H1 (cell line): ENCODE data around the gene OCSTAMP. TPM values are rescaled to one million over a fixed set of nuclear protein-coding genes. Genes with fewer than 3 reads are reported as not detected.

Experiments
- CHD2 ChIP-seq: IDR thresholded peaks from 2 replicates; pipeline ENCODE4 v1.6.1; 2012; ENCODE audit warnings: low read length, improper control_type of control experiment
- CTCF ChIP-seq, 3 experiments: IDR thresholded peaks; 1 replicate in 2 of 3; 2 replicates in 1 of 3; pipeline versions ENCODE4 v1.5.1 to v1.6.1; 2011; ENCODE audit warnings: low read length in 3 of 3, mild to moderate bottlenecking in 3 of 3, inconsistent platforms in 2 of 3, low read depth in 1 of 3, moderate library complexity in 1 of 3; ENCODE audit not compliant: insufficient read depth in 1 of 3; ENCODE audit errors: control extremely low read depth in 1 of 3
- SIX5 ChIP-seq: IDR thresholded peaks from 2 replicates; pipeline ENCODE4 v1.6.1; 2011; ENCODE audit warnings: mild to moderate bottlenecking, low read depth, low read length
- polyA plus RNA-seq, 7 experiments: library from polyadenylated mRNA; depleted of rRNA in 3 of 7; stranded (reverse) in 5 of 7; unstranded in 2 of 7; fragments of >200 nt in 5 of 7; fragments of 200-250 nt in 2 of 7; gene quantifications; 1 replicate in 5 of 7; 2 replicates in 1 of 7; 4 replicates in 1 of 7; pipeline versions ENCODE4 v1.2.1 to v1.2.3, GENCODE V29; 2011 to 2013; ENCODE audit warnings: missing spikeins in 2 of 7, mixed read lengths in 2 of 7
- total RNA-seq: library from RNA; stranded (reverse); fragmentation: NEBNext Ultra II Directional; extraction: Animal tissue kit (Norgen Biotek cat#: 25700); gene quantifications from 2 replicates; pipeline ENCODE4 v1.2.1, GENCODE V29; 2021

Gene OCSTAMP
- total and polyA plus RNA-seq, 2 of the 8 experiments (the other 6 are each of a cell fraction or from before 2014, with no cell fraction given) = 0.09 to 0.13 TPM

DNA sequence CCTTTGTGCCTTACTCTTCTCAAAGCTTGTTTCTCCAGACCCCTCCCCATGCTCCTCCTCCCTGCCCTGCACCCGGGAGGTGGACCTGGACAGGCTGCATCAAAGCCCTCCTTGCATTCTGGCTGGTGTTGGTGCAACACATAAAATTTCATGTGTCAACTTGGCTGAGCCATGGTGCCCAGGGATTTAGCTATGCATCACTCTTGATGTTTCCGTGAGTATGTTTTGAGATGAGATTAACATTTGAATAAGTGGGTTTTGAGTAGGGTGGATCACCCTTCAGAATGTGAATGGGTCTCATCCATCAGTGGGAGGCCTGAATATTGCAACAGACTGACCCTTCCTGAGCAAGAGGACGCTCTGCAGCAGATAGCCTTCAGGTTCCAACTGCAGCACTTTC is 4.4 kb upstream of the OCSTAMP start (continued):
- TF ChIP-seq SIX5 (no peak), CHD2 (no peak), CTCF (IDR thresholded peaks at IDR 0.05; ENCODE audit: control extremely low read depth in 1 of 3, insufficient read depth in 1 of 3, low read depth in 1 of 3, low read length in 3 of 3) (no peak)
